Type B pancreatic cell (in vitro differentiated cells): ENCODE data around the gene CD320. TPM values are rescaled to one million over a fixed set of nuclear protein-coding genes. Genes with fewer than 3 reads are reported as not detected.

Source experiments
- DNase-seq: peaks from one replicate; pipeline ENCODE4 v3.0.0; 2021; ENCODE audit warnings: mixed read lengths; ENCODE audit not compliant: unreplicated experiment; ENCODE audit errors: extremely low spot score
- H3K27ac Mint-ChIP-seq: 2 replicates; pipeline ENCODE4 v1.8.0; 2021; ENCODE audit warnings: mild to moderate bottlenecking, mixed read lengths
- H3K27me3 Mint-ChIP-seq: 2 replicates; pipeline ENCODE4 v1.8.0; 2021; ENCODE audit warnings: mixed read lengths
- H3K36me3 Mint-ChIP-seq: 2 replicates; pipeline ENCODE4 v1.8.0; 2021; ENCODE audit warnings: mixed read lengths
- H3K4me1 Mint-ChIP-seq: one replicate; pipeline ENCODE4 v1.8.0; 2021; ENCODE audit warnings: mixed read lengths; ENCODE audit not compliant: unreplicated experiment
- H3K4me3 Mint-ChIP-seq: 2 replicates; pipeline ENCODE4 v1.8.0; 2021; ENCODE audit warnings: mild to moderate bottlenecking, mixed read lengths
- H3K9me3 Mint-ChIP-seq: 2 replicates; pipeline ENCODE4 v1.8.0; 2021; ENCODE audit warnings: mixed read lengths
- CTCF ChIP-seq: fragments of 200-600 bp; sonication (generic); conservative IDR thresholded peaks from 2 replicates; pipeline ENCODE4 v1.5.0; 2021; ENCODE audit warnings: antibody characterized with exemption, mild to moderate bottlenecking
- total RNA-seq: library from RNA; stranded (reverse); gene quantifications from 2 replicates; pipeline ENCODE4 v1.2.1, GENCODE V29; 2021; ENCODE audit warnings: low replicate concordance

CD320 gene
- total RNA-seq, 1 donor from 2014 or later = 52.3 TPM

DNA sequence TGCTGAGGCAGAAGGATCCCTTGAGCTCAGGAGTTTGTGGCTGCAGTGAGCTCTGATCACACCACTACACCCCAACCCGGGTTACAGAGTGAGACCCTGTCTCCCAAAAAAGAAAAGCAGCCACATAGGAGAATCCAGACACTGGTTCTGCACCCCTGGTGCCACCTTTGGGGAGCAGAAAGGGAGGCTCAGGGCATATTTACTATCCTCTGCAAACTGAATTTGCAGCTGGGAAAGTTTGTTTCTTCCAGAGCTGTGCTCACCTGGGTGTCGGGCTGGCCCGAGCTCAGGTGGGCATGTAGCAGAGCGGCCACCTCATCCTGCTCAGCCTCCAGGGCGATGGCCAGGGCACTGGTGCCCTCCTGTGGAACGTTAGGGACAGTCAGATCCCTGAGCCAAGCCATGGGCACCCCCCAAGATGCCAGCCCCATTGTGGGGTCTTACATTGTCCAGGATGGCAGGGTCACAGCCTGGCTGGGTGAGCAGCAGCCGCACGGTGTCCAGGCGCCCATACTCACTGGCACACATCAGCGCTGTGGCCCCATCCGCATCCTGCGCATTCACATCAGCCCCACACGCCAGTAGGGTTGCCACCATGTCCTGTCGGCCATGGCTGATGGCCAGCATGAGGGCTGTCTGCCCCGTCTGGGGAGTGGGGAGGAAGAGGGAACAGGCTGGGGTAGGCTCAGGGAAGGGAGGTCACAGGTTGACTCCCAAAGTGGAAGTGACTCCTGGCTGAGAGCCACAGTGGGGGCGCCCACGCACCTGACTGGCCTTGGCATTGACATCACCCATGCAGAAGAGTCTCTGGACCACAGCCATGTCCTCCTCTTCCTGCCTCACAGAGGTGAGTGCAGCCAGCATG is 16.3 kb upstream of the CD320 start:
- no peaks in the 10 kb centered on the region for H3K36me3 Mint-ChIP-seq
- peaks cover 9% of the 10 kb centered on the region for H3K4me1 Mint-ChIP-seq
- no peak for TF ChIP-seq CTCF
- H3K27ac Mint-ChIP-seq = no peak overlapping the region
- DNase-seq = no peak
- H3K27me3 Mint-ChIP-seq = peaks cover 21% of the 10 kb centered on the region
- H3K9me3 Mint-ChIP-seq = peaks cover 4% of the 10 kb centered on the region
- H3K4me3 Mint-ChIP-seq = peak overlapping the region; percentile 49

DNA sequence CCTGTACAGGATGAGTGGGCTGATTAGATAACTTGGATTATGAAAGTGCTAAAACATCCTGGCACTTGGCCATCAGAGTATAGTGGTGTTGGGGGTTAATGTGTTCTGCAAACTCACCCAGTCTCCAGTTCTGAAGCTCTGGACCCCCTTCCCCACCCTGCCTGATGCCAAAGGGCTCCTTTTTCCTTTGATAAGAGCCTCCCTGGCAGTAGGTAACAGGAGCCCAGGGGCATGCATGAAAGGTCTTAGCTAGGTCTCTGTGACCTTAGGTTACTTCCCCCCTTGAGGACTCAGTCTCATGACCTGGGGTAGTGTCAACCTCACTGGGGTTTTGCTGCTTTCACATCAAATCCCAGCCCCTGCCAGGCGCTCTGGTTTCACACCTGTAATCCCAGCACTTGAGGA is 15.6 kb upstream of the CD320 start:
- Mint-ChIP-seq H3K4me1 (peaks cover 9% of the 10 kb centered on the region), H3K27me3 (peaks cover 21% of the 10 kb centered on the region), H3K4me3 (peak overlapping the region; percentile 49), H3K9me3 (peaks cover 4% of the 10 kb centered on the region), H3K27ac (no peak overlapping the region), H3K36me3 (no peaks in the 10 kb centered on the region)
- no peak for DNase-seq
- TF ChIP-seq CTCF = no peak

DNA sequence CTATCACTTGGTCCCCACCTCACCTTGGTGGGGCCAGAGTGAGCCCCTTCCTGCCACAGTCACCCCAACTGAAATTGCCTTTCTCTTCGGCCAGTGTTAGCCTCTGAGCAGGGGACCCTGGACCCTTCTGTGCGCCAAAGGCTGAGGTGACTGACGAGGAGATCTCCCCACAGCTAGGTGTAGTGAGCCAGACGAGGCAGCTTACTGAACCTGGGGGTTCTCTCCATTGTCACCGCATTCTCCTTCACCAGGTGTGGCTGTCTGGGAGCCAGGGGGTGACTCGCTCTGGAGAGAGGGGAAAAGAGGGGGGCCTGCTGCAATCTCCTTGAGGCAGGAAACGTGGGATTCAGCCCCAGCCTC is 14.5 kb upstream of the CD320 start:
- no peaks in the 10 kb centered on the region for H3K36me3 Mint-ChIP-seq

GRCh38 chr19:8321986-8322637 is 14.0 kb upstream of the CD320 start:
- peak overlapping the region; percentile 99 for H3K27ac Mint-ChIP-seq
- no peak for DNase-seq
- no peak for TF ChIP-seq CTCF
- no peaks in the 10 kb centered on the region for H3K36me3 Mint-ChIP-seq
- H3K4me1 Mint-ChIP-seq = peaks cover 9% of the 10 kb centered on the region
- peaks cover 5% of the 10 kb centered on the region for H3K27me3 Mint-ChIP-seq
- peak overlapping the region; percentile 99 for H3K4me3 Mint-ChIP-seq
- H3K9me3 Mint-ChIP-seq = peaks cover 4% of the 10 kb centered on the region

More for the DNA sequence above, 14.5 kb upstream of the CD320 start:
- peaks cover 9% of the 10 kb centered on the region for H3K27me3 Mint-ChIP-seq
- peaks cover 4% of the 10 kb centered on the region for H3K9me3 Mint-ChIP-seq
- H3K4me1 Mint-ChIP-seq = peaks cover 9% of the 10 kb centered on the region
- peak overlapping the region; percentile 99 for H3K4me3 Mint-ChIP-seq
- H3K27ac Mint-ChIP-seq = peak overlapping the region; percentile 99
- no peak for TF ChIP-seq CTCF
- no peak for DNase-seq

DNA sequence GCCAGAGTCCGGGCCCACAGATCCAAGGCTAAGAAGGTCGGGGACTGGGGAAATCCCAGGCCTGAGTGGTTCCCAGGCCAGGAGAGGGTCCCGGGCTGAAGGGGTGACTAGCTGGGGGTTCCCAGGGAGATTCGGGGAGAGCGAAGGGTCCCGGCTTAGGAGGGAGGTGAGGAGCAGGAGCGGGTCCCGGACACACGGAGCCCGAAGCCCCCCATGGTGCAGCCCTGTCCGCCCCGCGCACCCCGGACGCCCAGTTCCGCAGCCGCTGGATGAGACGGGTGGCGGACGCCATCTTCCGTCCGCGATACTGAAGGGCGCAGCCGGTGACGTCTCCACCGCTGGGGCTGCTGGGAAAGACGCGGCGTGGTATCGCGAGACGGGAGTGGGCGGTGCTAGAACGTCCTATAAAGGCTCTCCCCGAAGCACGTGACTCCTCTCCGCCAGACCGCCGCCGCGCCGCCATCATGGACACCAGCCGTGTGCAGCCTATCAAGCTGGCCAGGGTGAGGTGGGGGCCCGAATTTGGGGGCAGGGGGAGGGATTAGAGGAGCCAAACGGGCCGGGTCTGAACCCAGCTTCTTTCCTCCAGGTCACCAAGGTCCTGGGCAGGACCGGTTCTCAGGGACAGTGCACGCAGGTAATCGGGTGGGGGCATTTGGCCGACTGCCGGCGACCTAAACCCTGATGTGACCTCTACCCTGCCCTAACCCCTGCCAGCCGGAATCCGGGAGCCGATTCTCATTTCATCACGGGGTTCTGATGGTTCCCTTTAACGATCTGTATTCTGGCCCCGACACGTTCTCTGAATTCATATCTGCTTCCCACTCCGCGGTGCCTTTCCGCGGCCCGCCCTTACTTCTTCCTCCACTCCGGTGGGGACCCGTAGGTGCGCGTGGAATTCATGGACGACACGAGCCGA is 13.2 kb upstream of the CD320 start, which contains the start of the genes NDUFA7 and RPS28:
Gene NDUFA7 (minus strand): TSS at position 309 of the 919 bp plus-strand sequence. CDS start 17 bp downstream, at position 292.
Gene RPS28 (plus strand): TSS at position 430 of the 919 bp plus-strand sequence. CDS start 35 bp downstream, at position 465.
- peak; percentile 98 for DNase-seq
- TF ChIP-seq CTCF = no peak
- Mint-ChIP-seq H3K4me1 (peaks cover 9% of the 10 kb centered on the region), H3K9me3 (no peaks in the 10 kb centered on the region), H3K36me3 (no peaks in the 10 kb centered on the region), H3K27me3 (no peaks in the 10 kb centered on the region), H3K27ac (peak within 1 kb of the TSS; percentile 99), H3K4me3 (peak within 1 kb of the TSS; percentile 99)
